GM12878 (cell line): ENCODE results near the gene RIPOR1. TPM values are rescaled to one million over a fixed set of nuclear protein-coding genes. Genes with fewer than 3 reads are reported as not detected.

Experiments used
- ATAC-seq: fragments of 200-7000 bp; cut with Tn5 transposase; 3 replicates; pipeline ENCODE4 v1.9.1; 2020; ENCODE audit warnings: mild to moderate bottlenecking, moderate library complexity
- BruUV-seq: library from RNA; stranded (reverse); fragments of 400-500 nt; replicated peaks from 2 replicates; lab custom pipeline; 2021; lab: Mats Ljungman, UMichigan
- CTCF ChIA-PET: fragments of 300-600 bp; sonication (Branson Sonifier 250); formaldehyde crosslinking; extraction: SDS; loops from one replicate; lab custom pipeline; 2021; ENCODE audit warnings: inconsistent platforms; lab: Yijun Ruan, JAX
- POLR2A ChIA-PET: fragments of 350-600 bp; formaldehyde crosslinking; extraction: SDS; loops from one replicate; lab custom pipeline; 2021; ENCODE audit warnings: inconsistent platforms; lab: Charles Lee
- RAD21 ChIA-PET: fragments of 300-600 bp; sonication (Branson Sonifier 250); formaldehyde crosslinking; loops from one replicate; lab custom pipeline; 2023; ENCODE audit warnings: antibody characterized with exemption; ENCODE audit not compliant: unreplicated experiment; lab: Charles Lee
- SMC1A ChIA-PET: fragments of 300-600 bp; sonication (Branson Sonifier 250); formaldehyde crosslinking; loops from one replicate; lab custom pipeline; 2023; ENCODE audit not compliant: unreplicated experiment, uncharacterized antibody; lab: Charles Lee
- DNase-seq: peaks from one replicate; pipeline ENCODE4 v3.0.0-alpha.2; 2011; ENCODE audit warnings: low read depth, low spot score
- FAIRE-seq: peaks from 3 replicates; lab custom pipeline; 2011; peaks lifted over from hg19 to GRCh38; lab: Jason Lieb, UNC
- H2AFZ ChIP-seq: 2 replicates; pipeline ENCODE4 v1.6.0; 2011; ENCODE audit warnings: low read depth, low read length, control low read depth; ENCODE audit not compliant: control insufficient read depth
- H3K27ac ChIP-seq: 2 replicates; pipeline ENCODE4 v1.5.1; 2011; ENCODE audit warnings: control low read depth; ENCODE audit not compliant: control insufficient read depth, insufficient read depth
- H3K27me3 ChIP-seq, 2 experiments: replicated peaks in 1 of 2; 2 replicates each; pipeline versions ENCODE4 v1.6.0 to v1.6.1; 2011; ENCODE audit warnings: low read length in 1 of 2; ENCODE audit not compliant: control insufficient read depth in 2 of 2, insufficient read depth in 2 of 2
- H3K36me3 ChIP-seq, 2 experiments: 2 replicates each; pipeline ENCODE4 v1.5.1; 2011; ENCODE audit warnings: low read length in 1 of 2; ENCODE audit not compliant: control insufficient read depth in 2 of 2, insufficient read depth in 2 of 2
- H3K4me1 ChIP-seq: 2 replicates; pipeline ENCODE4 v1.6.1; 2011; ENCODE audit warnings: mild to moderate bottlenecking, low read length, moderate library complexity, mixed read lengths; ENCODE audit not compliant: control insufficient read depth, insufficient read depth
- H3K4me2 ChIP-seq: 2 replicates; pipeline ENCODE4 v1.6.0; 2011; ENCODE audit warnings: control low read depth; ENCODE audit not compliant: control insufficient read depth, insufficient read depth
- H3K4me3 ChIP-seq: fragments of 200-600 bp; sonication (generic); 2 replicates; pipeline ENCODE4 v1.5.1; 2016
- H3K79me2 ChIP-seq: 2 replicates; pipeline ENCODE4 v1.6.0; 2011; ENCODE audit warnings: low read length; ENCODE audit not compliant: control insufficient read depth, insufficient read depth
- H3K9ac ChIP-seq: 2 replicates; pipeline ENCODE4 v1.8.0; 2011; ENCODE audit warnings: low read length, control low read depth, mixed read lengths; ENCODE audit not compliant: control insufficient read depth, insufficient read depth
- H3K9me3 ChIP-seq: replicated peaks from 3 replicates; pipeline ENCODE4 v1.5.1; 2011; ENCODE audit warnings: mild to moderate bottlenecking, low read length; ENCODE audit not compliant: control insufficient read depth, insufficient read depth
- H4K20me1 ChIP-seq: 2 replicates; pipeline ENCODE4 v1.6.0; 2011; ENCODE audit not compliant: control insufficient read depth, insufficient read depth
- CHD1 ChIP-seq: IDR thresholded peaks from 2 replicates; pipeline ENCODE4 v1.6.1; 2012; ENCODE audit warnings: low read depth, low read length, improper control_type of control experiment
- CREB1 ChIP-seq: IDR thresholded peaks from 2 replicates; pipeline ENCODE4 v1.6.1; 2012; ENCODE audit warnings: low read depth, mild to moderate bottlenecking, inconsistent platforms
- FOXM1 ChIP-seq: IDR thresholded peaks from 2 replicates; pipeline ENCODE4 v1.6.1; 2012; ENCODE audit warnings: low read depth, mild to moderate bottlenecking, inconsistent platforms, low read length, moderate library complexity
- IRF4 ChIP-seq: IDR thresholded peaks from 2 replicates; pipeline ENCODE4 v1.6.1; 2011; ENCODE audit warnings: low read depth, low read length
- KAT2A ChIP-seq: conservative IDR thresholded peaks from 2 replicates; pipeline ENCODE4 v1.6.1; 2011; ENCODE audit warnings: low read depth, low read length; ENCODE audit not compliant: control insufficient read depth
- MLLT1 ChIP-seq: fragments of 450-650 bp; IDR thresholded peaks from 2 replicates; pipeline ENCODE4 v1.6.1; 2016; ENCODE audit warnings: mild to moderate bottlenecking
- MTA3 ChIP-seq: IDR thresholded peaks from 2 replicates; pipeline ENCODE4 v1.6.1; 2012; ENCODE audit warnings: low read length, inconsistent platforms, borderline replicate concordance
- SRF ChIP-seq, 2 experiments: IDR thresholded peaks; 2 replicates each; pipeline ENCODE4 v1.6.1; 2011; ENCODE audit warnings: low read depth in 2 of 2, low read length in 2 of 2, mild to moderate bottlenecking in 1 of 2, moderate library complexity in 1 of 2
- SUZ12 ChIP-seq: fragments of 200-600 bp; sonication (generic); IDR thresholded peaks from one replicate; pipeline ENCODE4 v1.6.1; 2018; ENCODE audit warnings: antibody characterized with exemption, mild to moderate bottlenecking; ENCODE audit not compliant: unreplicated experiment
- TAF1 ChIP-seq: IDR thresholded peaks from 2 replicates; pipeline ENCODE4 v1.6.1; 2011; ENCODE audit warnings: mild to moderate bottlenecking, low read depth, low read length, borderline replicate concordance
- WGBS: methylation state at CpG from one replicate; pipeline ENCODE4 v1.1.6; 2016; ENCODE audit warnings: low lambda C conversion rate; ENCODE audit not compliant: insufficient replicate concordance, insufficient coverage; ENCODE audit errors: missing lambda C conversion rate; 5-methylcytosine and 5-hydroxymethylcytosine counted together
- in situ Hi-C: fragments of 300-500 bp; cut with MboI; formaldehyde crosslinking; loops from 9 replicates; pipeline ENCODE4 v1.14.3; 2018; ENCODE audit warnings: mixed read lengths
- intact Hi-C: fragments of 100-400 bp; cut with micrococcal nuclease; formaldehyde crosslinking; loops from one replicate; pipeline ENCODE4 v1.14.2; 2022; ENCODE audit not compliant: unreplicated experiment
- polyA plus RNA-seq, 11 experiments: library from polyadenylated mRNA; depleted of rRNA in 4 of 11; unstranded in 6 of 11; stranded (reverse) in 5 of 11; fragments of >200 nt; fragmentation: Nextera tagmentation in 4 of 11; fragmentation: Illumina TruSeq in 1 of 11; extraction: Ambion mirVana in 4 of 11; extraction: Trizol in 1 of 11; gene quantifications; 1 replicate in 1 of 11; 2 replicates in 10 of 11; pipeline versions ENCODE4 v1.2.1 to v1.2.3, GENCODE V29; 2011 to 2016; ENCODE audit warnings: inconsistent platforms in 2 of 11, missing spikeins in 2 of 11, low read depth in 1 of 11
- total RNA-seq, 4 experiments: library from RNA; depleted of rRNA in 3 of 4; stranded (reverse); fragments of >200 nt in 3 of 4; fragmentation: Illumina TruSeq in 1 of 4; extraction: Trizol in 1 of 4; gene quantifications; 2 replicates each; pipeline versions ENCODE4 v1.2.1 to v1.2.3, GENCODE V29; 2013 to 2021
- TF ChIP-seq, protein P1 (sequence below): IDR thresholded peaks from 2 replicates; pipeline ENCODE4 v1.6.1; 2011; ENCODE audit warnings: borderline replicate concordance, low read depth, mild to moderate bottlenecking, moderate library complexity, mixed read lengths, low read length; ENCODE audit not compliant: insufficient read depth; ENCODE audit errors: extremely low read length
- TF ChIP-seq, protein P2 (sequence below): fragments of 450-650 bp; IDR thresholded peaks from 2 replicates; pipeline ENCODE4 v1.6.1; 2017; ENCODE audit warnings: mild to moderate bottlenecking, low read depth, inconsistent platforms; ENCODE audit not compliant: poor library complexity, severe bottlenecking
- TF ChIP-seq, protein P3 (sequence below): IDR thresholded peaks from 2 replicates; pipeline ENCODE4 v1.6.1; 2012; ENCODE audit warnings: mild to moderate bottlenecking, low read depth, low read length
- TF ChIP-seq, protein P4 (sequence below), 3 experiments: IDR thresholded peaks in 2 of 3; conservative IDR thresholded peaks in 1 of 3; 2 replicates each; pipeline ENCODE4 v1.5.1; 2011; ENCODE audit warnings: low read depth in 3 of 3, low read length in 3 of 3, mild to moderate bottlenecking in 3 of 3, control low read depth in 2 of 3, moderate library complexity in 2 of 3, inconsistent platforms in 1 of 3, mixed read lengths in 1 of 3; ENCODE audit not compliant: control insufficient read depth in 2 of 3, insufficient read depth in 1 of 3; ENCODE audit errors: extremely low read depth in 1 of 3

Gene RIPOR1
- total and polyA plus RNA-seq, 10 of the 15 experiments (the other 5 are each of a cell fraction or from before 2014, with no cell fraction given), result 0.13 to 28.5 (median 7.0) TPM

DNA sequence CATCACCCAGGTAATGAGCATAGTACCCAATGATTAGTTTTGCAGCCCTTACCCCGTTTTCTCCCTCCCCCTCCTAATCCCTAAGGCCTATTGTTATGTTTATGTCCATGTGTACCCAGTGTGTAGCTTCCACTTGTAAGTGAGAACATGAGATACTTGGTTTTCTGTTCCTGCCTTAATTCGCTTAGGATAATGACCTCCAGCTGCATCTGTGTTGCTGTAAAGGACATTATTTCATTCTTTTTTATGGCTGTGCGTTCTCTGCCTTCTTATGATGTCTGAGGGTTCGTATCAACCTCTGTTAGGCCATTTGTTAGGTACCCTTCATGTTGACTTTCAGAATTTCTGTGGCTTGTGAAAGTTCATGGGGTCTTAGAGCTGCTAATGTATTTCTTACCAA lies 64.7 kb downstream of the RIPOR1 start:
- Histone ChIP-seq H3K9me3 (no peaks in the 10 kb centered on the region), H3K4me1 (no peaks in the 10 kb centered on the region), H3K27ac (no peak overlapping the region), H3K4me2 (no peak overlapping the region), H3K9ac (no peak overlapping the region), H3K4me3 (no peak overlapping the region), H4K20me1 (no peaks in the 10 kb centered on the region), H2AFZ (no peak overlapping the region), H3K27me3 (no peaks in the 10 kb centered on the region), H3K36me3 (peaks cover 7 to 14% of the 10 kb centered on the region in 2 experiments), H3K79me2 (peaks cover 31% of the 10 kb centered on the region)
- intact Hi-C loops, result no loop called here
- WGBS, result 86% methylated on average over 4 of the region's 4 CpGs
- SMC1A ChIA-PET, result interaction anchor here (1.6 kb wide), 1 partner anchor 20 kb away, joined by 4 read pairs; no protein-coding TSS in a partner anchor
- POLR2A ChIA-PET, result interaction anchor here (0.5 kb wide), 1 partner anchor 50 kb away, joined by 6 read pairs; no protein-coding TSS in a partner anchor
- BruUV-seq, result no TSS peak
- FAIRE-seq (no peak), ATAC-seq (no peak), DNase-seq (no peak)
- RAD21 ChIA-PET, result no interaction called here
- in situ Hi-C loops, result no loop called here
- CTCF ChIA-PET, result interaction anchor here (1.2 kb wide), 1 partner anchor 46 kb away, joined by 4 read pairs; no protein-coding TSS in a partner anchor
- no peak for TF ChIP-seq IRF4
- TF ChIP-seq KAT2A, result no peak
- no peak for TF ChIP-seq SRF (IDR thresholded peaks at IDR 0.05; ENCODE audit: low read depth in 2 of 2, low read length in 2 of 2)
- TF ChIP-seq, protein P1, sequence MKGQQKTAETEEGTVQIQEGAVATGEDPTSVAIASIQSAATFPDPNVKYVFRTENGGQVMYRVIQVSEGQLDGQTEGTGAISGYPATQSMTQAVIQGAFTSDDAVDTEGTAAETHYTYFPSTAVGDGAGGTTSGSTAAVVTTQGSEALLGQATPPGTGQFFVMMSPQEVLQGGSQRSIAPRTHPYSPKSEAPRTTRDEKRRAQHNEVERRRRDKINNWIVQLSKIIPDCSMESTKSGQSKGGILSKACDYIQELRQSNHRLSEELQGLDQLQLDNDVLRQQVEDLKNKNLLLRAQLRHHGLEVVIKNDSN, result no peak
- TF ChIP-seq, protein P2, sequence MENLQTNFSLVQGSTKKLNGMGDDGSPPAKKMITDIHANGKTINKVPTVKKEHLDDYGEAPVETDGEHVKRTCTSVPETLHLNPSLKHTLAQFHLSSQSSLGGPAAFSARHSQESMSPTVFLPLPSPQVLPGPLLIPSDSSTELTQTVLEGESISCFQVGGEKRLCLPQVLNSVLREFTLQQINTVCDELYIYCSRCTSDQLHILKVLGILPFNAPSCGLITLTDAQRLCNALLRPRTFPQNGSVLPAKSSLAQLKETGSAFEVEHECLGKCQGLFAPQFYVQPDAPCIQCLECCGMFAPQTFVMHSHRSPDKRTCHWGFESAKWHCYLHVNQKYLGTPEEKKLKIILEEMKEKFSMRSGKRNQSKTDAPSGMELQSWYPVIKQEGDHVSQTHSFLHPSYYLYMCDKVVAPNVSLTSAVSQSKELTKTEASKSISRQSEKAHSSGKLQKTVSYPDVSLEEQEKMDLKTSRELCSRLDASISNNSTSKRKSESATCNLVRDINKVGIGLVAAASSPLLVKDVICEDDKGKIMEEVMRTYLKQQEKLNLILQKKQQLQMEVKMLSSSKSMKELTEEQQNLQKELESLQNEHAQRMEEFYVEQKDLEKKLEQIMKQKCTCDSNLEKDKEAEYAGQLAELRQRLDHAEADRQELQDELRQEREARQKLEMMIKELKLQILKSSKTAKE, result no peak
- TF ChIP-seq TAF1, result no peak
- TF ChIP-seq SUZ12, result no peak
- TF ChIP-seq, protein P3, sequence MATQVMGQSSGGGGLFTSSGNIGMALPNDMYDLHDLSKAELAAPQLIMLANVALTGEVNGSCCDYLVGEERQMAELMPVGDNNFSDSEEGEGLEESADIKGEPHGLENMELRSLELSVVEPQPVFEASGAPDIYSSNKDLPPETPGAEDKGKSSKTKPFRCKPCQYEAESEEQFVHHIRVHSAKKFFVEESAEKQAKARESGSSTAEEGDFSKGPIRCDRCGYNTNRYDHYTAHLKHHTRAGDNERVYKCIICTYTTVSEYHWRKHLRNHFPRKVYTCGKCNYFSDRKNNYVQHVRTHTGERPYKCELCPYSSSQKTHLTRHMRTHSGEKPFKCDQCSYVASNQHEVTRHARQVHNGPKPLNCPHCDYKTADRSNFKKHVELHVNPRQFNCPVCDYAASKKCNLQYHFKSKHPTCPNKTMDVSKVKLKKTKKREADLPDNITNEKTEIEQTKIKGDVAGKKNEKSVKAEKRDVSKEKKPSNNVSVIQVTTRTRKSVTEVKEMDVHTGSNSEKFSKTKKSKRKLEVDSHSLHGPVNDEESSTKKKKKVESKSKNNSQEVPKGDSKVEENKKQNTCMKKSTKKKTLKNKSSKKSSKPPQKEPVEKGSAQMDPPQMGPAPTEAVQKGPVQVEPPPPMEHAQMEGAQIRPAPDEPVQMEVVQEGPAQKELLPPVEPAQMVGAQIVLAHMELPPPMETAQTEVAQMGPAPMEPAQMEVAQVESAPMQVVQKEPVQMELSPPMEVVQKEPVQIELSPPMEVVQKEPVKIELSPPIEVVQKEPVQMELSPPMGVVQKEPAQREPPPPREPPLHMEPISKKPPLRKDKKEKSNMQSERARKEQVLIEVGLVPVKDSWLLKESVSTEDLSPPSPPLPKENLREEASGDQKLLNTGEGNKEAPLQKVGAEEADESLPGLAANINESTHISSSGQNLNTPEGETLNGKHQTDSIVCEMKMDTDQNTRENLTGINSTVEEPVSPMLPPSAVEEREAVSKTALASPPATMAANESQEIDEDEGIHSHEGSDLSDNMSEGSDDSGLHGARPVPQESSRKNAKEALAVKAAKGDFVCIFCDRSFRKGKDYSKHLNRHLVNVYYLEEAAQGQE, result no peak
- no peak for TF ChIP-seq CREB1
- TF ChIP-seq, protein P4, sequence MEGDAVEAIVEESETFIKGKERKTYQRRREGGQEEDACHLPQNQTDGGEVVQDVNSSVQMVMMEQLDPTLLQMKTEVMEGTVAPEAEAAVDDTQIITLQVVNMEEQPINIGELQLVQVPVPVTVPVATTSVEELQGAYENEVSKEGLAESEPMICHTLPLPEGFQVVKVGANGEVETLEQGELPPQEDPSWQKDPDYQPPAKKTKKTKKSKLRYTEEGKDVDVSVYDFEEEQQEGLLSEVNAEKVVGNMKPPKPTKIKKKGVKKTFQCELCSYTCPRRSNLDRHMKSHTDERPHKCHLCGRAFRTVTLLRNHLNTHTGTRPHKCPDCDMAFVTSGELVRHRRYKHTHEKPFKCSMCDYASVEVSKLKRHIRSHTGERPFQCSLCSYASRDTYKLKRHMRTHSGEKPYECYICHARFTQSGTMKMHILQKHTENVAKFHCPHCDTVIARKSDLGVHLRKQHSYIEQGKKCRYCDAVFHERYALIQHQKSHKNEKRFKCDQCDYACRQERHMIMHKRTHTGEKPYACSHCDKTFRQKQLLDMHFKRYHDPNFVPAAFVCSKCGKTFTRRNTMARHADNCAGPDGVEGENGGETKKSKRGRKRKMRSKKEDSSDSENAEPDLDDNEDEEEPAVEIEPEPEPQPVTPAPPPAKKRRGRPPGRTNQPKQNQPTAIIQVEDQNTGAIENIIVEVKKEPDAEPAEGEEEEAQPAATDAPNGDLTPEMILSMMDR (IDR thresholded peaks at IDR 0.05 in 2 of 3, conservative IDR thresholded peaks at IDR 0.05 in 1 of 3; ENCODE audit: control insufficient read depth in 2 of 3, extremely low read depth in 1 of 3, insufficient read depth in 1 of 3, low read depth in 3 of 3, low read length in 3 of 3), result no peak
- no peak for TF ChIP-seq FOXM1
- no peak for TF ChIP-seq MLLT1
- TF ChIP-seq MTA3, result no peak
- no peak for TF ChIP-seq CHD1
